Right ventricle myocardium inferior (tissue), 1 donor: Measurements from ENCODE around the gene SH2D3C. TPM values are rescaled to one million over a fixed set of nuclear protein-coding genes. Genes with fewer than 3 reads are reported as not detected.

Experiments used
- ATAC-seq: fragments of 200-7000 bp; cut with Tn5 transposase; one replicate; pipeline ENCODE4 v1.9.1; 2020; ENCODE audit warnings: mild to moderate bottlenecking, moderate library complexity
- DNase-seq: peaks from one replicate; pipeline ENCODE4 v3.0.0; 2021; ENCODE audit errors: missing footprints
- intact Hi-C: fragments of 100-400 bp; cut with DNase I; formaldehyde crosslinking; loops from one replicate; pipeline ENCODE4 v1.11.0; 2022
- total RNA-seq: library from RNA; stranded (reverse); fragmentation: NEBNext Ultra II Directional; extraction: Animal tissue kit (Norgen Biotek cat#: 25700); gene quantifications from one replicate; pipeline ENCODE4 v1.2.1, GENCODE V29; 2021
- donor health status: DM: no; HTN: yes; CAD: no; lungs with severe emphysema.

The SH2D3C gene
- total RNA-seq, 1 donor from 2014 or later: 21.3 TPM

- intact Hi-C loops: no loop called here
- no peak for ATAC-seq
- no peak for DNase-seq
Measured at GRCh38 chr9:127732444-127732843, 46.0 kb downstream of the SH2D3C start.

- intact Hi-C loops: no loop called here
- no peak for DNase-seq
Measured at GRCh38 chr9:127731938-127732337, 46.5 kb downstream of the SH2D3C start.

GRCh38 chr9:127730799-127731410 is 47.6 kb downstream of the SH2D3C start:
- ATAC-seq: no peak
- intact Hi-C loops: no loop called here
- no peak for DNase-seq

More at GRCh38 chr9:127731938-127732337, 46.5 kb downstream of the SH2D3C start:
- no peak for ATAC-seq

GRCh38 chr9:127730262-127730661 is 48.2 kb downstream of the SH2D3C start:
- intact Hi-C loops: no loop called here
- no peak for ATAC-seq
- DNase-seq: no peak

- intact Hi-C loops: no loop called here
- ATAC-seq (no peak), DNase-seq (no peak)
Measured at GRCh38 chr9:127729522-127730256, 48.8 kb downstream of the SH2D3C start.

- ATAC-seq (no peak), DNase-seq (no peak)
- intact Hi-C loops: no loop called here
Measured at GRCh38 chr9:127728808-127729207, 49.7 kb downstream of the SH2D3C start.

- no peak for DNase-seq
- ATAC-seq: no peak
- intact Hi-C loops: no loop called here
Measured at GRCh38 chr9:127726871-127727270, 51.6 kb downstream of the SH2D3C start.

GRCh38 chr9:127724012-127724411 is 54.5 kb downstream of the SH2D3C start:
- intact Hi-C loops: no loop called here
- ATAC-seq (peak; percentile 40), DNase-seq (no peak)

- intact Hi-C loops: no loop called here
- DNase-seq (no peak), ATAC-seq (no peak)
Measured at GRCh38 chr9:127723444-127723843, 55.0 kb downstream of the SH2D3C start.

GRCh38 chr9:127723013-127723412 is 55.5 kb downstream of the SH2D3C start:
- ATAC-seq: no peak
- intact Hi-C loops: no loop called here
- DNase-seq: no peak

GRCh38 chr9:127722055-127722745 is 56.3 kb downstream of the SH2D3C start:
- DNase-seq (no peak), ATAC-seq (no peak)
- intact Hi-C loops: no loop called here

- DNase-seq (no peak), ATAC-seq (no peak)
- intact Hi-C loops: no loop called here
Measured at GRCh38 chr9:127721391-127721821, 57.1 kb downstream of the SH2D3C start.

GRCh38 chr9:127720865-127721227 is 57.6 kb downstream of the SH2D3C start:
- intact Hi-C loops: no loop called here
- DNase-seq (no peak), ATAC-seq (no peak)

- ATAC-seq (no peak), DNase-seq (peak; percentile 22)
- intact Hi-C loops: no loop called here
Measured at GRCh38 chr9:127720031-127720864, 58.2 kb downstream of the SH2D3C start.

GRCh38 chr9:127717766-127718165 is 60.7 kb downstream of the SH2D3C start:
- ATAC-seq (no peak), DNase-seq (peak; percentile 59)
- intact Hi-C loops: loop anchor here (5.0 kb wide), 1 partner anchor 105 kb away; the partner anchor contains the start of gene STXBP1

- no peak for DNase-seq
- intact Hi-C loops: loop anchor here (5.0 kb wide), 1 partner anchor 104 kb away; the partner anchor contains the start of gene STXBP1
- no peak for ATAC-seq
Measured at GRCh38 chr9:127716412-127716811, 62.1 kb downstream of the SH2D3C start.

- ATAC-seq (peak; percentile 96), DNase-seq (peak; percentile 99)
- intact Hi-C loops: loop anchor here (5.0 kb wide), 1 partner anchor 103 kb away; the partner anchor contains the start of gene STXBP1
Measured at GRCh38 chr9:127715470-127716337, 62.8 kb downstream of the SH2D3C start, which contains the start of the genes PTRH1 and TTC16. PTRH1 (minus strand) TSS chr9:127715663; CDS start chr9:127715639, 24 bp downstream. TTC16 (plus strand) TSS chr9:127716079; CDS start chr9:127716146, 67 bp downstream.
